Lower lobe of right lung (tissue), 2 donors: ENCODE results near the gene RAB33A. TPM values are rescaled to one million over a fixed set of nuclear protein-coding genes. Genes with fewer than 3 reads are reported as not detected.

ENCODE experiments used
- ATAC-seq, 2 donors: fragments of 200-7000 bp; cut with Tn5 transposase; one replicate each; pipeline ENCODE4 v1.9.1; 2020 to 2022; ENCODE audit warnings: mild to moderate bottlenecking in 2 of 2, moderate library complexity in 2 of 2
- DNase-seq: peaks from one replicate; pipeline ENCODE4 v3.0.0-alpha.2; 2020
- H3K27ac ChIP-seq: fragments of 200-600 bp; one replicate; pipeline ENCODE4 v1.8.0; 2022
- H3K27me3 ChIP-seq: fragments of 200-600 bp; one replicate; pipeline ENCODE4 v1.8.0; 2022; ENCODE audit warnings: low read depth
- H3K36me3 ChIP-seq: fragments of 200-600 bp; one replicate; pipeline ENCODE4 v1.8.0; 2022; ENCODE audit warnings: mild to moderate bottlenecking
- H3K4me1 ChIP-seq: fragments of 200-600 bp; one replicate; pipeline ENCODE4 v1.8.0; 2022
- H3K4me3 ChIP-seq: fragments of 200-600 bp; one replicate; pipeline ENCODE4 v1.8.0; 2022; ENCODE audit warnings: mild to moderate bottlenecking
- H3K9me3 ChIP-seq: fragments of 200-600 bp; one replicate; pipeline ENCODE4 v1.8.0; 2022
- intact Hi-C: fragments of 100-400 bp; cut with DNase I; formaldehyde crosslinking; loops from one replicate; pipeline ENCODE4 v1.11.0; 2022
- total RNA-seq: library from RNA; stranded (reverse); fragmentation: NEBNext Ultra II Directional; extraction: Animal tissue kit (Norgen Biotek cat#: 25700); gene quantifications from one replicate; pipeline ENCODE4 v1.2.1, GENCODE V29; 2021
- TF ChIP-seq, protein P1 (sequence below): fragments of 200-600 bp; IDR thresholded peaks from one replicate; pipeline ENCODE4 v1.8.0; 2022; ENCODE audit warnings: antibody characterized with exemption, mild to moderate bottlenecking
- donor health status: DM: no; HTN: yes; CAD: no; lungs with severe emphysema.

Gene RAB33A
- total RNA-seq, 1 donor from 2014 or later = 0.59 TPM

DNA sequence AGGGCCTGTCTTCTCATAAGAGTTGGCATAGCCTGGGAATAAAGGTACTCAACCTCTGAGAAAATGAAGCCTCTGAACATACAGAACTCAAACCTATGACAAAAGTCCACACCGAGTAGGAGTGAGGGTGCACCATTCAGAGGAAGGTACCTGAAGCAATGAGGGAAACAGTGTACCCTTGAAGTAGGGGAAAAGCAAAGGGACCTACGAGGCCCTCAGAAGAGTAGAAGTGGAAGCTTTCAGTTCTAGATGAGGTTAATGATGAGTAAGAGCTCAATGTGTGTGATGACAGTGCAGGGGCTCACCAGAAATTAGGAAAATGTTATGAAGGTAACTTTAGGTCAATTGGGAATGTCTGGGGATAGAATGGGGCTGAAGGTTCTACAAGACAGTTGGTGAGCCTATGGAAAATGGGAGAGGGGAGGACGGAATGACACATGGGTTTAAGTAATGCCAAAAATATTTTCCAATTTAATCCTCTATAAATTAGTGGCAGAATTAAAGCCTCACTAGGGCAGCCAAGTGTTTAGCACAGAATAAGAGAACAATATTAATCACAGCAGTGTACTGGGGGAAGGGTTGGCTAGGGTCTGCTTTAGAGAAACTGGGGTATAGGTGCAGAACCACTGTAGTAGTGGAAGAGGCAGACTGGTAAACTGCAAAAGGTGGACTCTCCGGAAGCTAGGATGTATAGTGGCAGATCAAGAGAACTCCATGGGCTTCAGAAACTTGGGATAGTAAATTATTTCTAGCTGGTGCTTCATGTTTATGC, 39.8 kb downstream of the RAB33A start:
- Histone ChIP-seq H3K4me3 (no peak overlapping the region), H3K27me3 (no peaks in the 10 kb centered on the region), H3K36me3 (peaks cover 30% of the 10 kb centered on the region), H3K27ac (no peak overlapping the region), H3K4me1 (no peaks in the 10 kb centered on the region), H3K9me3 (no peaks in the 10 kb centered on the region)
- no peak for DNase-seq
- TF ChIP-seq, protein P1, sequence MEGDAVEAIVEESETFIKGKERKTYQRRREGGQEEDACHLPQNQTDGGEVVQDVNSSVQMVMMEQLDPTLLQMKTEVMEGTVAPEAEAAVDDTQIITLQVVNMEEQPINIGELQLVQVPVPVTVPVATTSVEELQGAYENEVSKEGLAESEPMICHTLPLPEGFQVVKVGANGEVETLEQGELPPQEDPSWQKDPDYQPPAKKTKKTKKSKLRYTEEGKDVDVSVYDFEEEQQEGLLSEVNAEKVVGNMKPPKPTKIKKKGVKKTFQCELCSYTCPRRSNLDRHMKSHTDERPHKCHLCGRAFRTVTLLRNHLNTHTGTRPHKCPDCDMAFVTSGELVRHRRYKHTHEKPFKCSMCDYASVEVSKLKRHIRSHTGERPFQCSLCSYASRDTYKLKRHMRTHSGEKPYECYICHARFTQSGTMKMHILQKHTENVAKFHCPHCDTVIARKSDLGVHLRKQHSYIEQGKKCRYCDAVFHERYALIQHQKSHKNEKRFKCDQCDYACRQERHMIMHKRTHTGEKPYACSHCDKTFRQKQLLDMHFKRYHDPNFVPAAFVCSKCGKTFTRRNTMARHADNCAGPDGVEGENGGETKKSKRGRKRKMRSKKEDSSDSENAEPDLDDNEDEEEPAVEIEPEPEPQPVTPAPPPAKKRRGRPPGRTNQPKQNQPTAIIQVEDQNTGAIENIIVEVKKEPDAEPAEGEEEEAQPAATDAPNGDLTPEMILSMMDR = no peak
- no peak for ATAC-seq
- intact Hi-C loops = no loop called here

DNA sequence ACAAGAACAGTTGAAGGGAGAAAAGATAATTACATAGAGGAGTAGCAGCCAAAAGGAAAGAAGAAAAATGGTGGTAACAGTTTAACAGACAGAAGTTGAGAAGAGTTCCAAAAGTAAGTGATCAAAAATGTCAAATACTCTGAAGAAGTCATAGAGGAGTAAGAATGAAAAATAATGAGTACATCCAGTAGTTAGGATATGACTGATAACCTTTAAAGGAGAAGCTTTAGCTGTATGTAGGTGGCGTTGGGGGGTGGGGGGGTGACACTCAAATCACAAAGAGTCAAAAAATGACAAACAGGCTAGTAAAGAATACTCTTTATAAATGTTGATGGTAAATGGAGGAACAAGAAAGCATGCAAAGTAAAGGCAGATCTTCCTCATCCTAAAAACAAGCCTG, 40.6 kb downstream of the RAB33A start:
- Histone ChIP-seq H3K27me3 (no peaks in the 10 kb centered on the region), H3K4me3 (no peak overlapping the region), H3K4me1 (no peaks in the 10 kb centered on the region), H3K9me3 (no peaks in the 10 kb centered on the region), H3K36me3 (peaks cover 30% of the 10 kb centered on the region), H3K27ac (no peak overlapping the region)
- ATAC-seq (no peak), DNase-seq (no peak)
- TF ChIP-seq, protein P1 = no peak
- intact Hi-C loops = no loop called here

DNA sequence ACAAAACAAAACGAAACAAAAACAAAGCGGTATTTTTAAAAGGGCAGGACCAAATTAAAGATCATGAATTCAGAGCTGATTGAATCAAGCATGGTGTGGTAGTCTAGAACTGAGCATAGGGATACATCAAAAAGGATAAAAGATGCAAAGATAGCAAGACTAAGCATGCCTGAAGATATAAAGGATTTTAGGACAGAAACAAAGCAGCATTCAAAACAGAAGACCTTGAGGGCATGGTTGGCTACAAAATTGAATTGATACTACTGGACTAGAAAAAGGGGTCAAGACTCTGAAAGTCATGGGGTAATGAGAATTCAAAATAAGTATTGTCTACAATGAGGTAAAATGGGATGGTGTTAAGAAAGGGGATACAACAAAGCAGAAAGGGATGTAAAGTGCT, 41.6 kb downstream of the RAB33A start:
- H3K36me3 ChIP-seq = peaks cover 30% of the 10 kb centered on the region
- TF ChIP-seq, protein P1 = no peak
- intact Hi-C loops = no loop called here
- no peak for DNase-seq
- no peaks in the 10 kb centered on the region for H3K9me3 ChIP-seq
- no peak overlapping the region for H3K4me3 ChIP-seq
- H3K27ac ChIP-seq = no peak overlapping the region
- no peak for ATAC-seq
- no peaks in the 10 kb centered on the region for H3K4me1 ChIP-seq
- H3K27me3 ChIP-seq = no peaks in the 10 kb centered on the region

DNA sequence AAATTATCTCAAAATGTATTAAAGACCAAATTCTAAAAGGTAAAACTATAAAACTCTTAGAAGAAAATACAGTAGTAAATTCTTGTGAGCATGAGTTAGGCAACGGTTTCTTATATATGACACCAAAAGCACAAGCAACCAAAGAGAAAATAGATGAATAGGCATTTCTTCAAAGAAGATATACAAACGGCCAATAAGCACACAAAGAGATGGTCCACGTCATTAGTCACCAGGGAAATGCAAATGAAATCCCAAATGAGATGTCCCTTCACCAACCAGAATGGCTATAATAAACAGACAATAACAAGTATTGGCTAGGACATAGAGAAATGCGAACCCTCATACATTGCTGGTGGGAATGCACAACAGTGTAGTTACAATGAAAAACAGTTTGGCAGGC, 44.6 kb downstream of the RAB33A start:
- intact Hi-C loops = no loop called here
- Histone ChIP-seq H3K9me3 (no peaks in the 10 kb centered on the region), H3K27me3 (no peaks in the 10 kb centered on the region), H3K36me3 (peaks cover 25% of the 10 kb centered on the region), H3K4me1 (no peaks in the 10 kb centered on the region), H3K27ac (no peak overlapping the region), H3K4me3 (no peak overlapping the region)
- TF ChIP-seq, protein P1 = no peak
- DNase-seq (no peak), ATAC-seq (no peak)

DNA sequence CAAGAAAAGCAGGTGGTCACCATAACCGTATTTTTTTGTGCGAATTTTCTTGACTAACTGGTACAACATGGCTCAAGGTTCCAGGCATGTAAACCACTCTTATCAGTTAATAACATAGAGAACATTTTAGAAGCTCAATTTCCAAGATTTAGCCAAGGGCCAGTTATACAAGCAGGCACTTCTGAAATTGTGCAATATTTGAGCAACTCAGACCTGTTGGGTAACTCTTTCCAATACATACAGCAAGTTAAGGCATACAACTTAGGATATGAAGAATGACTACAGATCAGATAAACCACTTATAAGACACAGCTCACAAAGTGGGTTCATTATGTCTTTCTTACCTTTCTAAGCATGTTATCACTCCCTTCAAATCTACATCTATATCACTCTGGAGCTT, 53.0 kb downstream of the RAB33A start:
- H3K4me3 ChIP-seq = no peak overlapping the region
- ATAC-seq (peak; percentile 57 to 92), DNase-seq (no peak)
- TF ChIP-seq, protein P1 = no peak
- intact Hi-C loops = no loop called here
- peaks cover 3% of the 10 kb centered on the region for H3K36me3 ChIP-seq
- H3K27ac ChIP-seq = peak overlapping the region; percentile 31
- no peaks in the 10 kb centered on the region for H3K9me3 ChIP-seq
- no peaks in the 10 kb centered on the region for H3K4me1 ChIP-seq
- no peaks in the 10 kb centered on the region for H3K27me3 ChIP-seq
